Measurements from ENCODE around the gene DPM3.
A peak's percentile ranks its signal among the peaks of the same experiment; 100 is the strongest.

DPM3 gene

DNA sequence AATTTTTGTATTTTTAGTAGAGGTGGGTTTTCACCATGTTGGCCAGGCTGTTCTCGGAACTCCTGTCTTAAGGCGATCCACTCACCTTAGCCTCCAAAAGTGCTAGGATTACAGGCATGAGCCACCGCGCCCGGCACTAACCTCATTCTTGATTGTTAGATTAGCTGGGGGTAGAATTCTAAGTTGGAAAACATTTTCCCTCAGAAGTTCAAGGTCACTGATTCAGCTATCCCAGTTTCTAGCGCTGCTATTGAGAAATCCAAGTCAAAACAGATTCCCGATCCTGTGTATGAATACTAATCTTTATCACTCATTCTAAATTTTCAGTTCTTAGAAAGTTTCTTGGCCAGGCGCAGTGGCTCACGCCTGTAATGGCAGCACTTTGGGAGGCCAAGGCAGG, 37.0 kb downstream of the DPM3 start:
- no peak for ATAC-seq (ENCODE audit: low read depth)
- H3K9me3 ChIP-seq (ENCODE audit: severe bottlenecking), result no peaks in the 10 kb centered on the region
- no peak for DNase-seq (ENCODE audit: low spot score)
- no peaks in the 10 kb centered on the region for H3K4me1 ChIP-seq (ENCODE audit: insufficient read depth, poor library complexity, severe bottlenecking)
- H3K4me3 ChIP-seq (ENCODE audit: severe bottlenecking), result no peak overlapping the region
- H3K27me3 ChIP-seq (ENCODE audit: insufficient read depth, poor library complexity, severe bottlenecking), result no peaks in the 10 kb centered on the region
- TF ChIP-seq, protein P1, sequence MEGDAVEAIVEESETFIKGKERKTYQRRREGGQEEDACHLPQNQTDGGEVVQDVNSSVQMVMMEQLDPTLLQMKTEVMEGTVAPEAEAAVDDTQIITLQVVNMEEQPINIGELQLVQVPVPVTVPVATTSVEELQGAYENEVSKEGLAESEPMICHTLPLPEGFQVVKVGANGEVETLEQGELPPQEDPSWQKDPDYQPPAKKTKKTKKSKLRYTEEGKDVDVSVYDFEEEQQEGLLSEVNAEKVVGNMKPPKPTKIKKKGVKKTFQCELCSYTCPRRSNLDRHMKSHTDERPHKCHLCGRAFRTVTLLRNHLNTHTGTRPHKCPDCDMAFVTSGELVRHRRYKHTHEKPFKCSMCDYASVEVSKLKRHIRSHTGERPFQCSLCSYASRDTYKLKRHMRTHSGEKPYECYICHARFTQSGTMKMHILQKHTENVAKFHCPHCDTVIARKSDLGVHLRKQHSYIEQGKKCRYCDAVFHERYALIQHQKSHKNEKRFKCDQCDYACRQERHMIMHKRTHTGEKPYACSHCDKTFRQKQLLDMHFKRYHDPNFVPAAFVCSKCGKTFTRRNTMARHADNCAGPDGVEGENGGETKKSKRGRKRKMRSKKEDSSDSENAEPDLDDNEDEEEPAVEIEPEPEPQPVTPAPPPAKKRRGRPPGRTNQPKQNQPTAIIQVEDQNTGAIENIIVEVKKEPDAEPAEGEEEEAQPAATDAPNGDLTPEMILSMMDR (IDR thresholded peaks at IDR 0.05; ENCODE audit: poor library complexity, severe bottlenecking), result no peak
- H3K27ac ChIP-seq (ENCODE audit: poor library complexity, severe bottlenecking), result no peak overlapping the region
- no peaks in the 10 kb centered on the region for H3K36me3 ChIP-seq (ENCODE audit: low read depth)

DNA sequence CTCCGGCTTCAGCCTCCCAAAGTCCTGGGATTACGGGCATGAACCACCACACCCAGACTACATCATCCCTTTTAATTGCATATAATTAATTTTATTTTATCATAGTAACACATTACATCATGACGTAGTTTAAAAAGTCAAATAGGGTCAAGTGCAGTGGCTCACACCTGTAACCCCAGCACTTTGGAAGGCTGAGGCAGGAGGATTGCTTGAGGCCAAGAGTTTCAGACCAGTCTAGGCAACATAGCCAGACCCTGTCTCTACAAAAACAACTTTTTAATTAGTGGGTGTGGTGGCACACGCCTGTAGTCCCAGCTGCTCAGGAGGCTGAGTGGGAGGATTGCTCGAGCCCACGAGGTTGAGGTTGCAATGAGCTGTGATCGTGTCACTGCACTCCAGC, 41.0 kb downstream of the DPM3 start:
- Histone ChIP-seq H3K9me3 (ENCODE audit: severe bottlenecking) (no peaks in the 10 kb centered on the region), H3K27me3 (ENCODE audit: insufficient read depth, poor library complexity, severe bottlenecking) (no peaks in the 10 kb centered on the region), H3K27ac (ENCODE audit: poor library complexity, severe bottlenecking) (no peak overlapping the region), H3K36me3 (ENCODE audit: low read depth) (no peaks in the 10 kb centered on the region), H3K4me3 (ENCODE audit: severe bottlenecking) (no peak overlapping the region), H3K4me1 (ENCODE audit: insufficient read depth, poor library complexity, severe bottlenecking) (no peaks in the 10 kb centered on the region)
- DNase-seq (ENCODE audit: low spot score), result no peak
- ATAC-seq (ENCODE audit: low read depth), result no peak
- TF ChIP-seq, protein P1 (IDR thresholded peaks at IDR 0.05; ENCODE audit: poor library complexity, severe bottlenecking), result no peak

DNA sequence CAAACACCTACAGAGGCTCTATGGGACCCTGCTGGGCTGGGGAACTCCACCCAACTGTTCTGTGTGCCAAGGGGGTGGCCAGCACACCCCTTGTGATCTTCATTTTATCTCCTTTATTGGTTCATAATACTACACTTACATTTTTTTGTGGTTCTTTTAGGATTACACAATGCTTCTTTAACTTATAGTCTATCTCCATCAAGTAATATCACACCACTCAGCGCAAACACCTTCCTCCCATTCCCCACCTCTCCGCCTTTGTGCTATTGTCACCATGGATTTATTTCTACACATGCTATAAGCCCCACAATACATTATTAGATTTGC, 45.7 kb downstream of the DPM3 start:
- Histone ChIP-seq H3K36me3 (ENCODE audit: low read depth) (no peaks in the 10 kb centered on the region), H3K4me1 (ENCODE audit: insufficient read depth, poor library complexity, severe bottlenecking) (no peaks in the 10 kb centered on the region), H3K4me3 (ENCODE audit: severe bottlenecking) (no peak overlapping the region), H3K27ac (ENCODE audit: poor library complexity, severe bottlenecking) (no peak overlapping the region), H3K27me3 (ENCODE audit: insufficient read depth, poor library complexity, severe bottlenecking) (no peaks in the 10 kb centered on the region), H3K9me3 (ENCODE audit: severe bottlenecking) (no peaks in the 10 kb centered on the region)
- no peak for DNase-seq (ENCODE audit: low spot score)
- 0 out of 3 replicates have a peak, but pooled peaks have one; percentile 6 for ATAC-seq (ENCODE audit: low read depth)
- TF ChIP-seq, protein P1 (IDR thresholded peaks at IDR 0.05; ENCODE audit: poor library complexity, severe bottlenecking), result peak; percentile 55

DNA sequence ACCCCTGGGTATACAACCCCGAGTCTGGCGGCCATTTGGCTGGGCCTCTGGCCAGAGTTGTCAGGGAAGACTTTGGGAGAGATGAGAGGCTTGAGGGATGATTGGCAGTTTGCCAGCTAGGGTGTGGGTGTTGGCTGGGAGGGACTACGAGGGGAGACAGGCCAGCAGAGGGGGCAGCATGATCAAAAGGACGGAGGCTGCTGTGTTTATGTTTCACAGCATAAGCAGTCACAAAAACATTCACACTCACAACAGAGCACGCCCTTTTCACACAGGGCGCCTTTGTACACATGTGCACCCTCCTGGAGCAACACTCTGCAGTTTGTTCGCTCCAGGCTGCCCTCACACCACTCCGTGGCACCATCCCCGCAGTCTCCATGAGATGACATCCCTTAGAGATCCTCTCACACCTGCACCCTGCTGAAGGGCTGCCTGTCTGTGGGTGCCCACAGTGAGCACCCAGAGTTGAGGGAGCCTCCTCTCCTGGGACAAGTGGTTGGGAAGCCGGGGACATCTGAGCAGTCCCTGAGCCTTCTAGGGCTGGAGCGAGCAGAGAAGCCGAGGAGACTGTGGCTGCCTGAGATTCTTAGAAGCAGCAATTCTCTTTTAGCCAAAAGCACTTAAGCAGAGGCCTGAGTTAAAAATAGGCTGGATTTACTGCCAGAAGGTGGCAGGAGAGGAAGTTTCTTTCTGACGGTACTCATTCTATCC, 46.3 kb downstream of the DPM3 start:
- no peaks in the 10 kb centered on the region for H3K36me3 ChIP-seq (ENCODE audit: low read depth)
- no peaks in the 10 kb centered on the region for H3K27me3 ChIP-seq (ENCODE audit: insufficient read depth, poor library complexity, severe bottlenecking)
- H3K4me1 ChIP-seq (ENCODE audit: insufficient read depth, poor library complexity, severe bottlenecking), result no peaks in the 10 kb centered on the region
- ATAC-seq (ENCODE audit: low read depth), result peak; percentile 76
- H3K27ac ChIP-seq (ENCODE audit: poor library complexity, severe bottlenecking), result no peak overlapping the region
- no peaks in the 10 kb centered on the region for H3K9me3 ChIP-seq (ENCODE audit: severe bottlenecking)
- DNase-seq (ENCODE audit: low spot score), result no peak
- H3K4me3 ChIP-seq (ENCODE audit: severe bottlenecking), result no peak overlapping the region
- TF ChIP-seq, protein P1 (IDR thresholded peaks at IDR 0.05; ENCODE audit: poor library complexity, severe bottlenecking), result peak; percentile 76

DNA sequence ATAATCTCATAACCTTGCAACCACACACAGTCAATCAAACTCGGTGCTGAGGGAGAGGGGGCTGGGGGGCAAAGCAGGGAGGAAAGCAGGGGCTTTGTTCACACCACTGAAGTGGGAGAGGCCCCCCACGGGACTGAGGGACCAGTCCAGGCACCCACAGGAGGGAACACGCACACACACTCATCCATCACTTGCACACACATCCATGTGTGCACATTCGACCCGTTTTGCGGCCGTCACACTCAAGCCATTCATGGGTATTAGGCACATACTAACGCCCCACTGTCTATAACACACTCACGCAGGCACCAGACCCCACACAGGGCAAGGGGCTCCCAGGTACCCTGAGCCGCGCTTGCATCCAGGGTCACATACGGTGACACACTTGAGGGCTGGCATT, 47.7 kb downstream of the DPM3 start:
- no peak overlapping the region for H3K4me3 ChIP-seq (ENCODE audit: severe bottlenecking)
- DNase-seq (ENCODE audit: low spot score) (no peak), ATAC-seq (ENCODE audit: low read depth) (no peak)
- TF ChIP-seq, protein P1 (IDR thresholded peaks at IDR 0.05; ENCODE audit: poor library complexity, severe bottlenecking), result no peak
- H3K27ac ChIP-seq (ENCODE audit: poor library complexity, severe bottlenecking), result no peak overlapping the region
- no peaks in the 10 kb centered on the region for H3K27me3 ChIP-seq (ENCODE audit: insufficient read depth, poor library complexity, severe bottlenecking)
- no peaks in the 10 kb centered on the region for H3K36me3 ChIP-seq (ENCODE audit: low read depth)
- H3K4me1 ChIP-seq (ENCODE audit: insufficient read depth, poor library complexity, severe bottlenecking), result no peaks in the 10 kb centered on the region
- H3K9me3 ChIP-seq (ENCODE audit: severe bottlenecking), result no peaks in the 10 kb centered on the region

Data from RWPE2 (cell line).